Heart right ventricle (tissue), 16 donors: ENCODE results near the gene PATJ. TPM values are rescaled to one million over a fixed set of nuclear protein-coding genes. Genes with fewer than 3 reads are reported as not detected.

Experiments used
- ATAC-seq, 8 donors: fragments of 200-7000 bp; cut with Tn5 transposase; one replicate each; pipeline ENCODE4 v1.9.1; 2020; ENCODE audit warnings: mild to moderate bottlenecking in 8 of 8, moderate library complexity in 8 of 8, moderate number of reproducible peaks in 1 of 8
- DNase-seq, 2 donors: peaks; one replicate each; pipeline ENCODE4 v3.0.0-alpha.2; 2020
- H3K27ac ChIP-seq, 10 donors: fragments of 200-600 bp; sonication (generic) in 2 of 10; one replicate each; pipeline versions ENCODE4 v1.5.0 to v1.8.0; 2020 to 2022; ENCODE audit warnings: mild to moderate bottlenecking in 3 of 10
- H3K27me3 ChIP-seq, 7 donors: fragments of 200-600 bp; one replicate each; pipeline ENCODE4 v1.8.0; 2021 to 2022; ENCODE audit warnings: mild to moderate bottlenecking in 2 of 7
- H3K36me3 ChIP-seq, 9 donors: fragments of 200-600 bp; sonication (generic) in 1 of 9; one replicate each; pipeline versions ENCODE4 v1.5.0 to v1.8.0; 2020 to 2022; ENCODE audit warnings: mild to moderate bottlenecking in 2 of 9
- H3K4me1 ChIP-seq, 9 donors: fragments of 200-600 bp; sonication (generic) in 1 of 9; one replicate each; pipeline versions ENCODE4 v1.5.0 to v1.8.0; 2020 to 2022; ENCODE audit warnings: mild to moderate bottlenecking in 4 of 9
- H3K4me3 ChIP-seq, 10 donors: fragments of 200-600 bp; sonication (generic) in 2 of 10; one replicate each; pipeline versions ENCODE4 v1.5.0 to v1.8.0; 2020 to 2022; ENCODE audit warnings: mild to moderate bottlenecking in 7 of 10, moderate library complexity in 2 of 10
- H3K9me3 ChIP-seq, 11 donors: fragments of 200-600 bp in 10 of 11; sonication (generic) in 2 of 11; one replicate each; pipeline versions ENCODE4 v1.5.0 to v1.8.0; 2013 to 2022; ENCODE audit warnings: mild to moderate bottlenecking in 2 of 11, control low read depth in 1 of 11, moderate library complexity in 1 of 11
- CTCF ChIP-seq, 9 donors: fragments of 200-600 bp; sonication (generic) in 2 of 9; IDR thresholded peaks; one replicate each; pipeline versions ENCODE4 v1.5.0 to v1.8.0; 2021 to 2022; ENCODE audit warnings: antibody characterized with exemption in 9 of 9, mild to moderate bottlenecking in 5 of 9, moderate library complexity in 1 of 9
- whole genome bisulfite sequencing, 2 donors: extraction: QIAGEN DNeasy Blood & Tissue Kit; methylation state at CpG; one replicate each; pipeline ENCODE4 v1.1.7; 2013; ENCODE audit warnings: inconsistent platforms in 1 of 2; 5-methylcytosine and 5-hydroxymethylcytosine counted together
- intact Hi-C, 10 donors: fragments of 100-400 bp; cut with DNase I; formaldehyde crosslinking; loops; one replicate each; pipeline versions ENCODE4 v1.11.1 to v1.14.2; 2022
- polyA plus RNA-seq, 2 donors: library from polyadenylated mRNA; stranded (reverse); fragments of 200-250 nt; gene quantifications; one replicate each; pipeline ENCODE4 v1.2.3, GENCODE V29; 2013
- total RNA-seq, 10 donors: library from RNA; stranded (reverse); fragmentation: NEBNext Ultra II Directional in 3 of 10; extraction: Animal tissue kit (Norgen Biotek cat#: 25700) in 3 of 10; gene quantifications; one replicate each; pipeline versions ENCODE4 v1.2.1 to v1.2.4, GENCODE V29; 2021 to 2023
- donor health status: Arrhythmogenic right ventricular cardiomyopathy.
- donor health status: ischemic (EF 13 %, LVEDD 7.1; RV severe dilation, severe dysfunction).
- donor health status: healthy with polysubstance abuse.
- donor health status: DM: no; HTN: yes; CAD: no.
- donor health status: DM: no; HTN: no; CAD: no.
- donor health status: ischemic (EF 25% LVEDD 6.9; RV normal size, moderate dysfunction).
- donor health status: ischemic (EF 25% LVEDD 5.7; RV mildly dilated, moderate dysfunction).
- donor health status: healthy.
- donor health status: DM: yes; HTN: yes; CAD: no.
- donor health status: Ischemic cardiomyopathy.
- donor health status: ischemic (EF 35%, LVEDD 5.7; RV mildly dilated, moderate dysfunction).
- donor health status: nonischemic (EF 11% LVEDD 7.7; RV severe dilation, severe dysfunction).
- donor health status: DM: yes; HTN: yes; CAD: no.
- donor health status: PGD.
- donor health status: ischemic (EF 29% LVEDD 5.4; RV normal size, mild dysfunction).
- donor health status: nonischemic (EF 23%, LVEDD 6.1; RV moderate dilation, normal function).

Gene PATJ
- total and polyA plus RNA-seq, 12 donors = 3.7 to 213 (median 119) TPM

GRCh38 chr1:61757950-61758349 lies 15.7 kb downstream of the PATJ start:
- intact Hi-C loops = no loop called here
- DNase-seq (no peak), ATAC-seq (no peak)
- Histone ChIP-seq H3K27ac (no peak overlapping the region), H3K36me3 (no peaks in the 10 kb centered on the region), H3K27me3 (no peaks in the 10 kb centered on the region), H3K4me3 (no peak overlapping the region), H3K9me3 (no peaks in the 10 kb centered on the region), H3K4me1 (peaks cover 0 to 3% (median 0%) of the 10 kb centered on the region in 9 donors)
- TF ChIP-seq CTCF (IDR thresholded peaks at IDR 0.05) = no peak
- 82 to 89% methylated on average over 2 of the region's 2 CpGs for WGBS, 2 donors

- intact Hi-C loops = no loop called here
- no peak overlapping the region for H3K27ac ChIP-seq
- TF ChIP-seq CTCF (IDR thresholded peaks at IDR 0.05) = no peak
- no peaks in the 10 kb centered on the region for H3K27me3 ChIP-seq
- H3K4me1 ChIP-seq = no peaks in the 10 kb centered on the region
- H3K9me3 ChIP-seq = no peaks in the 10 kb centered on the region
- WGBS, 2 donors = 97% methylated on average over 1 of the region's 1 CpG
- H3K36me3 ChIP-seq = peaks cover 0 to 43% (median 0%) of the 10 kb centered on the region in 9 donors
- ATAC-seq (no peak), DNase-seq (no peak)
- no peak overlapping the region for H3K4me3 ChIP-seq
These were observed 27.9 kb downstream of the PATJ start for GRCh38 chr1:61770131-61770530.

- no peaks in the 10 kb centered on the region for H3K9me3 ChIP-seq
- 89 to 100% methylated on average over 2 of the region's 2 CpGs for WGBS, 2 donors
- H3K4me1 ChIP-seq = no peaks in the 10 kb centered on the region
- ATAC-seq (no peak), DNase-seq (no peak)
- intact Hi-C loops = no loop called here
- H3K27me3 ChIP-seq = no peaks in the 10 kb centered on the region
- H3K4me3 ChIP-seq = no peak overlapping the region
- no peak overlapping the region for H3K27ac ChIP-seq
- H3K36me3 ChIP-seq = peaks cover 0 to 29% (median 0%) of the 10 kb centered on the region in 9 donors
- TF ChIP-seq CTCF (IDR thresholded peaks at IDR 0.05) = no peak
These were observed 33.8 kb downstream of the PATJ start for GRCh38 chr1:61776091-61776490.

GRCh38 chr1:61779231-61779630 lies 37.0 kb downstream of the PATJ start:
- H3K4me1 ChIP-seq = no peaks in the 10 kb centered on the region
- DNase-seq = no peak
- no peaks in the 10 kb centered on the region for H3K27me3 ChIP-seq
- no peaks in the 10 kb centered on the region for H3K9me3 ChIP-seq
- TF ChIP-seq CTCF (IDR thresholded peaks at IDR 0.05) = no peak
- ATAC-seq = no peak
- no peak overlapping the region for H3K27ac ChIP-seq
- 100% methylated on average over 2 of the region's 2 CpGs for WGBS, 2 donors
- no peak overlapping the region for H3K4me3 ChIP-seq
- intact Hi-C loops = no loop called here
- H3K36me3 ChIP-seq = peaks cover 0 to 17% (median 0%) of the 10 kb centered on the region in 9 donors

- Histone ChIP-seq H3K27me3 (no peaks in the 10 kb centered on the region), H3K27ac (no peak overlapping the region), H3K9me3 (no peaks in the 10 kb centered on the region), H3K4me1 (no peaks in the 10 kb centered on the region), H3K4me3 (no peak overlapping the region), H3K36me3 (peaks cover 0 to 12% (median 0%) of the 10 kb centered on the region in 9 donors)
- TF ChIP-seq CTCF (IDR thresholded peaks at IDR 0.05) = no peak
- intact Hi-C loops = no loop called here
- DNase-seq = no peak
- ATAC-seq = no peak
These were observed 38.9 kb downstream of the PATJ start for GRCh38 chr1:61781151-61781550.
